RWPE1 (cell line): ENCODE data around the gene MAP4.

ENCODE experiments used
- CTCF ChIA-PET: fragments of 350-600 bp; sonication (Branson Sonifier 250); formaldehyde crosslinking; extraction: SDS; loops from one replicate; lab custom pipeline; 2021; lab: Yijun Ruan, JAX
- POLR2A ChIA-PET: fragments of 400-600 bp; formaldehyde crosslinking; extraction: SDS; loops from one replicate; lab custom pipeline; 2020; ENCODE audit warnings: antibody characterized with exemption; ENCODE audit not compliant: low non-redundant PET; lab: Yijun Ruan, JAX
- DNase-seq: peaks from one replicate; pipeline ENCODE4 v3.0.0; 2012; ENCODE audit warnings: low spot score
- H3K27ac ChIP-seq: fragments of 450-650 bp; 2 replicates; pipeline ENCODE4 v1.5.1; 2017
- TF ChIP-seq, protein P1 (sequence below): fragments of 450-650 bp; conservative IDR thresholded peaks from 2 replicates; pipeline ENCODE4 v1.5.1; 2017; ENCODE audit warnings: low read depth, mild to moderate bottlenecking

MAP4 gene

DNA sequence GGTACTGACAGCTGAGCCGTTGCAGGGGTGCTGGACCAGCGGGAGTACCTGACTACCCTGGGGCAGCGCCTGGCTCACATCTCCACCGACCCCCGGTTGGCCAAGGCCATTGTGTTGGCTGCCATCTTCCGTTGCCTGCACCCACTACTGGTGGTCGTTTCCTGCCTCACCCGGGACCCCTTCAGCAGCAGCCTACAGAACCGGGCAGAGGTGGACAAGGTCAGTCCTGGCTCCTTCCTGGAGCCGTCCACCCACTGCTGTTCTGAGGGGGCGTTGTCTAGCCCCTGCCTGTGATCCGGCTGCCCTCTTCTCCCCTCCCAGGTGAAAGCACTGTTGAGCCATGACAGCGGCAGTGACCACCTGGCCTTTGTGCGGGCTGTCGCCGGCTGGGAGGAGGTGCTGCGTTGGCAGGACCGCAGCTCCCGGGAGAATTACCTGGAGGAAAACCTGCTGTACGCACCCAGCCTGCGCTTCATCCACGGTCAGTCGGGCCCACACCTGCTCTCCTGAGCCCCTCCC is 167.6 kb downstream of the MAP4 start:
- ChIA-PET POLR2A (no interaction called here), CTCF (no interaction called here)
- H3K27ac ChIP-seq: peak overlapping the region; percentile 51
- no peak for DNase-seq
- TF ChIP-seq, protein P1, sequence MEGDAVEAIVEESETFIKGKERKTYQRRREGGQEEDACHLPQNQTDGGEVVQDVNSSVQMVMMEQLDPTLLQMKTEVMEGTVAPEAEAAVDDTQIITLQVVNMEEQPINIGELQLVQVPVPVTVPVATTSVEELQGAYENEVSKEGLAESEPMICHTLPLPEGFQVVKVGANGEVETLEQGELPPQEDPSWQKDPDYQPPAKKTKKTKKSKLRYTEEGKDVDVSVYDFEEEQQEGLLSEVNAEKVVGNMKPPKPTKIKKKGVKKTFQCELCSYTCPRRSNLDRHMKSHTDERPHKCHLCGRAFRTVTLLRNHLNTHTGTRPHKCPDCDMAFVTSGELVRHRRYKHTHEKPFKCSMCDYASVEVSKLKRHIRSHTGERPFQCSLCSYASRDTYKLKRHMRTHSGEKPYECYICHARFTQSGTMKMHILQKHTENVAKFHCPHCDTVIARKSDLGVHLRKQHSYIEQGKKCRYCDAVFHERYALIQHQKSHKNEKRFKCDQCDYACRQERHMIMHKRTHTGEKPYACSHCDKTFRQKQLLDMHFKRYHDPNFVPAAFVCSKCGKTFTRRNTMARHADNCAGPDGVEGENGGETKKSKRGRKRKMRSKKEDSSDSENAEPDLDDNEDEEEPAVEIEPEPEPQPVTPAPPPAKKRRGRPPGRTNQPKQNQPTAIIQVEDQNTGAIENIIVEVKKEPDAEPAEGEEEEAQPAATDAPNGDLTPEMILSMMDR: no peak

DNA sequence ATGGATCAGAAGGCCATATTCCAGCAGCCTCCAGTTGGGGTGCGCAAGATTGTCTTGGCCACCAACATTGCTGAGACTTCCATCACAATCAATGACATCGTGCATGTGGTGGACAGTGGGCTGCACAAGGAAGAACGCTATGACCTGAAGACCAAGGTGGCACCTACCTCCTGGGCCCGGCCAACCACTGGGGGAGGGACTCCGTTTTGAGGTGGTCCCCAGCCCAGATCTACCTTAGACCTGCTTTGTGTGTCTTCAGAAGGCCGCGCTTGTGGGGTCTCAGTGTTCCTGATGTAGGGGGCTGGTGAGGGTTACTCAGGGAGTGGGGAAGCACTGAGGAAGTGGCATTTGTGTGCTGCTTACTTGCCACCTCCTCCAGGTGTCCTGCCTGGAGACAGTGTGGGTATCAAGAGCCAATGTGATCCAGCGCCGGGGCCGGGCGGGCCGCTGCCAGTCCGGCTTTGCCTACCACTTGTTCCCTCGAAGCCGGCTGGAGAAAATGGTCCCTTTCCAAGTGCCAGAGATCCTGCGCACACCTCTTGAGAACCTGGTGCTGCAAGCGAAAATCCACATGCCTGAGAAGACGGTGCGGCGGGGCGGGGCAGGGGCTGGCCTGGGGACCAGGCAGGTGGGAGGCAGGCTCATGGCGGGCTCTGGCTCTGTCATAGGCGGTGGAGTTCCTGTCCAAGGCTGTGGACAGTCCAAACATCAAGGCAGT is 168.3 kb downstream of the MAP4 start:
- DNase-seq: no peak
- ChIA-PET CTCF (no interaction called here), POLR2A (no interaction called here)
- TF ChIP-seq, protein P1: no peak
- H3K27ac ChIP-seq: peak overlapping the region; percentile 51

GRCh38 chr3:47847260-47847659 is 169.0 kb downstream of the MAP4 start:
- DNase-seq: no peak
- TF ChIP-seq, protein P1: no peak
- CTCF ChIA-PET: no interaction called here
- POLR2A ChIA-PET: no interaction called here
- H3K27ac ChIP-seq: peak overlapping the region; percentile 51

- no peak for DNase-seq
- POLR2A ChIA-PET: no interaction called here
- CTCF ChIA-PET: no interaction called here
- TF ChIP-seq, protein P1: no peak
- H3K27ac ChIP-seq: peak overlapping the region; percentile 51
These were observed 169.4 kb downstream of the MAP4 start for GRCh38 chr3:47846880-47847248.

DNA sequence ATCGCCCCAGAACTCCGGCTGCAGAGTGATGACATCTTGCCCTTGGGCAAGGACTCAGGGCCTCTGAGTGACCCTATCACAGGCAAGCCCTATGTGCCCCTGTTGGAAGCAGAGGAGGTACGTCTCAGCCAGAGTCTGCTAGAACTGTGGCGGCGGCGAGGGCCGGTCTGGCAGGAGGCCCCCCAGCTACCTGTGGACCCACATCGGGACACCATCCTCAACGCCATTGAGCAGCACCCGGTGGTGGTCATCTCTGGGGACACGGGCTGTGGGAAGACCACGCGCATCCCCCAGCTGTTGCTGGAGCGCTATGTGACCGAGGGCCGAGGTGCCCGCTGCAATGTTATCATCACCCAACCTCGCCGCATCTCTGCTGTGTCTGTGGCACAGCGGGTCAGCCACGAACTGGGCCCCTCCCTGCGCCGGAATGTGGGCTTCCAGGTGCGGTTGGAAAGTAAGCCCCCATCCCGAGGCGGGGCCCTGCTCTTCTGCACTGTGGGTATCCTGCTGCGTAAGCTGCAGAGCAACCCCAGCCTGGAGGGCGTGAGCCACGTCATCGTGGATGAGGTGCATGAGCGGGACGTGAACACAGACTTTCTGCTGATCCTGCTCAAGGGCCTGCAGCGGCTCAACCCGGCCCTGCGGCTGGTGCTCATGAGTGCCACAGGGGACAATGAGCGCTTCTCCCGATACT is 169.9 kb downstream of the MAP4 start:
- ChIA-PET POLR2A (no interaction called here), CTCF (no interaction called here)
- peak overlapping the region; percentile 51 for H3K27ac ChIP-seq
- TF ChIP-seq, protein P1: no peak
- no peak for DNase-seq

GRCh38 chr3:47841786-47842349 is 174.3 kb downstream of the MAP4 start:
- H3K27ac ChIP-seq: no peak overlapping the region

More at GRCh38 chr3:47841786-47842349, 174.3 kb downstream of the MAP4 start:
- TF ChIP-seq, protein P1: no peak
- CTCF ChIA-PET: no interaction called here
- no peak for DNase-seq
- POLR2A ChIA-PET: no interaction called here
